Pancreas (tissue), 10 donors: ENCODE data around the gene NOG. TPM values are rescaled to one million over a fixed set of nuclear protein-coding genes. Genes with fewer than 3 reads are reported as not detected.

Experiments used
- ATAC-seq, 4 donors: fragments of 200-7000 bp; cut with Tn5 transposase; one replicate each; pipeline versions ENCODE4 v1.8.0 to v1.9.1; 2020; ENCODE audit warnings: mild to moderate bottlenecking in 4 of 4, moderate library complexity in 4 of 4
- DNase-seq, 6 donors: peaks; one replicate each; pipeline ENCODE4 v3.0.0-alpha.2; 2020
- FAIRE-seq: peaks from 2 replicates; lab custom pipeline; 2012; peaks lifted over from hg19 to GRCh38; lab: Jason Lieb, UNC
- H3K27ac ChIP-seq, 4 donors: fragments of 200-600 bp; sonication (generic); 1 replicate in 3 of 4; 2 replicates in 1 of 4; pipeline versions ENCODE4 v1.5.0 to v1.8.0; 2020
- H3K27me3 ChIP-seq, 4 donors: fragments of 200-600 bp; one replicate each; pipeline ENCODE4 v1.8.0; 2021
- H3K36me3 ChIP-seq, 3 donors: fragments of 200-600 bp; sonication (generic) in 1 of 3; one replicate each; pipeline versions ENCODE4 v1.5.0 to v1.8.0; 2020 to 2021
- H3K4me1 ChIP-seq, 3 donors: fragments of 200-600 bp; one replicate each; pipeline ENCODE4 v1.8.0; 2021
- H3K4me3 ChIP-seq, 4 donors: fragments of 200-600 bp; sonication (generic) in 2 of 4; one replicate each; pipeline versions ENCODE4 v1.5.0 to v1.8.0; 2020 to 2021
- H3K9me3 ChIP-seq, 4 donors: fragments of 200-600 bp; one replicate each; pipeline ENCODE4 v1.8.0; 2021
- CTCF ChIP-seq, 4 donors: fragments of 200-600 bp; sonication (generic) in 3 of 4; IDR thresholded peaks; one replicate each; pipeline versions ENCODE4 v1.5.0 to v1.8.0; 2021; ENCODE audit warnings: antibody characterized with exemption in 4 of 4
- WGBS, 2 donors: extraction: QIAGEN DNeasy Blood & Tissue Kit; methylation state at CpG; one replicate each; pipeline ENCODE4 v1.1.7; 2013; 5-methylcytosine and 5-hydroxymethylcytosine counted together
- intact Hi-C, 3 donors: fragments of 100-400 bp; cut with DNase I; formaldehyde crosslinking; loops; one replicate each; pipeline versions ENCODE4 v1.11.1 to v1.14.2; 2022
- polyA plus RNA-seq, 2 donors: library from polyadenylated mRNA; stranded (reverse); fragments of 200-250 nt; gene quantifications; one replicate each; pipeline ENCODE4 v1.2.3, GENCODE V29; 2013
- total RNA-seq, 6 donors: library from RNA; stranded (reverse); fragmentation: NEBNext Ultra II Directional in 4 of 6; extraction: Animal tissue kit (Norgen Biotek cat#: 25700) in 4 of 6; gene quantifications; one replicate each; pipeline versions ENCODE4 v1.2.1 to v1.2.4, GENCODE V29; 2021 to 2023
- donor health status: healthy with polysubstance abuse.
- donor health status: DM: no; HTN: no; CAD: no; lungs with moderate emphysema.
- donor health status: DM: no; HTN: no; CAD: no.
- donor health status: control.
- donor health status: control.
- donor health status: Bipolar disorder and iron deficiency.
- donor health status: DM: yes; HTN: yes; CAD: no.
- donor health status: DM: no; HTN: no; CAD: no.
- donor health status: DM: no; HTN: no; CAD: no.
- donor health status: DM: yes; HTN: yes; CAD: no.

Gene NOG
- total and polyA plus RNA-seq, 8 donors, result 0.09 to 0.19 (median 0.13) TPM; not detected in 3

DNA sequence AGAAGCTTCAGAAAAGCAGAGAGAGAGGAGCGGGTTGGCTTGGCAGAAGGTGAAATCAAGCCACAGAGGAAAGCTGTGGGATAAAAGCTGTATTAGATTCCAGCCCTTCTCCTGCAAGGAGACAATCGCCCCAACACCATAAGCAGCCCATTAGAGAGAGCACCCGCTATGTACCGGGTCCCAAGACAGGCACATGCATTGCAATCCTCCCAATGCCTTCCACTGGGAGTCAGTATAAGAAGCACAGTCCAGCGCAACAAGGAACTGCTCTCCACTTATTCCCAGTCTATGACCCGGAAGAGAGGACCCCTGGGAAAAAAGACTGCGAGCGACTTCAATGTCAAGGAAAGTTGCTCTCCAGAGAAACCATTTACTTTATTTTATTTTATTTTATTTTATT lies 43.8 kb downstream of the NOG start:
- Histone ChIP-seq H3K9me3 (no peaks in the 10 kb centered on the region), H3K27ac (no peak overlapping the region), H3K4me3 (no peak overlapping the region), H3K27me3 (no peaks in the 10 kb centered on the region), H3K36me3 (no peaks in the 10 kb centered on the region), H3K4me1 (no peaks in the 10 kb centered on the region)
- no peak for FAIRE-seq
- 64 to 73% methylated on average over 8 of the region's 8 CpGs for WGBS, 2 donors
- no peak for DNase-seq
- TF ChIP-seq CTCF (IDR thresholded peaks at IDR 0.05), result no peak
- ATAC-seq, result no peak
- intact Hi-C loops, result no loop called here

- Histone ChIP-seq H3K27me3 (no peaks in the 10 kb centered on the region), H3K27ac (no peak overlapping the region), H3K36me3 (no peaks in the 10 kb centered on the region), H3K4me3 (no peak overlapping the region), H3K9me3 (no peaks in the 10 kb centered on the region), H3K4me1 (no peaks in the 10 kb centered on the region)
- FAIRE-seq (no peak), ATAC-seq (no peak), DNase-seq (no peak)
- 46 to 51% methylated on average over 11 of the region's 11 CpGs for WGBS, 2 donors
- TF ChIP-seq CTCF (IDR thresholded peaks at IDR 0.05), result no peak
- intact Hi-C loops, result no loop called here
Measured at GRCh38 chr17:56638591-56639051, 45.1 kb downstream of the NOG start.

DNA sequence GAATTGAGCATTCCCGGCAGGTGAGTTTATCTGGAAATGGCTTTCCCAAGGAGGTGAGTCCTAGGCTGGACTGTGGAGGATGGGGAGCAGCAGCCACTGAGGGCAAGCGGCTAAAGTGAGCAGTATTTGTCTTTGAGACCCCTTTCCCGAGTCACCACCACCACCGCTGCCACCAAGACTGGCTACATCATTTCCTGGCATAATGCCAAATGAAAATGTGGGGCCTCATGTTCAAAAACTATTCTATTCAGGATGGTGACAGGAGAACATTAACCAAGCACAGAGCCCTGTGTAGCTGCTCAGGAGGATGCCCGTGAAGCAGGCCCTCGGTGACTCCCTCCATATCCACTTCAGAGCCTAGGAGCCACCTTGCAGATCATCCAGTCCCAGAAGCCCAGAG lies 46.0 kb downstream of the NOG start:
- Histone ChIP-seq H3K4me3 (no peak overlapping the region), H3K9me3 (no peaks in the 10 kb centered on the region), H3K4me1 (no peaks in the 10 kb centered on the region), H3K27ac (no peak overlapping the region), H3K27me3 (no peaks in the 10 kb centered on the region), H3K36me3 (no peaks in the 10 kb centered on the region)
- no peak for TF ChIP-seq CTCF (IDR thresholded peaks at IDR 0.05)
- DNase-seq, result no peak
- 36 to 50% methylated on average over 6 of the region's 6 CpGs for WGBS, 2 donors
- ATAC-seq, result no peak
- intact Hi-C loops, result no loop called here
- no peak for FAIRE-seq

DNA sequence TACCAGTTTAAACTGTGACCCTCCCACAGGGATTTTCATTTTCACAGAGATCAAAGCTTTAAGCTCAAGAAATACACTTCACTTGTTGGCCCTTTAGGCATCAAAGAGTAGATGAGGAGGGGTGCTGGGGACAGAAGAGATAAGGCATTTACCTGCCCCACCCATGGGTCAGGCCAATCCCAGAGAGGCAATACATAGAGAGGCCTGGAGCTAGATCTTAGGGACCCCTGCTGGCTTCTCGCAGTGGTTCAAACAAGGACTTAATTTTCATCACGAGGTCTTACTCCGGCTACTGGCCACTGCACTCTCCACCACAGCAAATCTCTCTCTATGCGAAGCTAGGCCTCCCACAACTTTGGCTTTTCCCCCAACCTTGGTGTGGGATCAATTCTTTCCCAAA lies 46.6 kb downstream of the NOG start:
- 58 to 71% methylated on average over 4 of the region's 4 CpGs for whole genome bisulfite sequencing, 2 donors
- Histone ChIP-seq H3K4me3 (no peak overlapping the region), H3K4me1 (no peaks in the 10 kb centered on the region), H3K9me3 (no peaks in the 10 kb centered on the region), H3K27me3 (no peaks in the 10 kb centered on the region), H3K36me3 (no peaks in the 10 kb centered on the region), H3K27ac (no peak overlapping the region)
- no peak for TF ChIP-seq CTCF (IDR thresholded peaks at IDR 0.05)
- DNase-seq (no peak), ATAC-seq (no peak), FAIRE-seq (no peak)
- intact Hi-C loops, result no loop called here

DNA sequence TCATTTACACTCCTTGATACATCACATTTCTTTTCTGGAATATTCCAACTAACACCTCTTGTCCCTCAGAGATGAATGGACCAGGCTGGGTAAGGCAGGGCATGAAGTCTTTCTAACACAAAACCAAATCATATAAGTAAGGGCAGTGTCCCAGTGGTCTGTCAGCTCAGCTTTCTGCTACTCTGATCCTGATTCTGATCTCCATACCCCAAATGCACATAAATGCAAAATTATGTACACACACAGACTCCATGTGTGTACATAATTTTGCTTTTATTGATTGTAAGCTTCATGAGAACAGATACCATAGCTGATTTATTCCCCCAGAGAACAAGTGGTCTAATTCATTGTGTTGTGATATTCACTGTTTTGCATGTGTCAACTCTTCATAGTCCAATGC lies 47.9 kb downstream of the NOG start:
- FAIRE-seq (no peak), DNase-seq (no peak), ATAC-seq (no peak)
- H3K27me3 ChIP-seq, result no peaks in the 10 kb centered on the region
- no peaks in the 10 kb centered on the region for H3K9me3 ChIP-seq
- H3K4me1 ChIP-seq, result no peaks in the 10 kb centered on the region
- H3K36me3 ChIP-seq, result no peaks in the 10 kb centered on the region
- H3K4me3 ChIP-seq, result no peak overlapping the region
- no peak for TF ChIP-seq CTCF (IDR thresholded peaks at IDR 0.05)
- intact Hi-C loops, result no loop called here
- H3K27ac ChIP-seq, result no peak overlapping the region
